ENCODE data around the gene HEYL.

The HEYL gene

DNA sequence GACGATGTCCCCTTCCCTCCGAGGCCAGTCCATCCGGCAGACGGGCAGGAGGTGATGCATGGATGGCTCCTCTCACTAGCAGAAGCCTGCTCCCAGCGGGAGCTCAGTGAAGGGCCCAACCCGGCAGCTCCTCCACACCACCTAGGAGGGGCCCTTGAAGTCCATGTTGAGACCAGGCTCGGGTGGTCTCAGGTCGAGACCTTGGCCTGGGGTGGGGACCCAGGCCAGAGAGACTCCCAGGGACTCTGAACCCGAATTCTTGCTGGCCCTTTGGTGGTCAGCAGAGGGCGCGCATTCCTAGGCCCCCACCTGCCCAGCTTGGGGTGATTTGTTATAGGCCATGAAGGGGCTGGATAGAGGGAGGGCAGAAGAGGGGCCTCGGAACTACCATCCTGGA, 33.1 kb upstream of the HEYL start:
- Histone ChIP-seq H3K4me3 (IDR thresholded peaks at IDR 0.05; ENCODE audit: insufficient read depth, low read depth, low read length) (peak overlapping the region; percentile 15), H3K36me3 (ENCODE audit: insufficient read depth) (no peaks in the 10 kb centered on the region), H3K79me2 (ENCODE audit: insufficient read depth, low read depth) (no peaks in the 10 kb centered on the region), H3K27me3 (ENCODE audit: insufficient read depth, low read depth) (peaks cover 7% of the 10 kb centered on the region), H3K9ac (no peak overlapping the region), H4K20me1 (ENCODE audit: insufficient read depth) (no peaks in the 10 kb centered on the region), H3K4me1 (ENCODE audit: low read depth, poor library complexity, severe bottlenecking) (no peaks in the 10 kb centered on the region), H2AFZ (ENCODE audit: low read depth) (peak overlapping the region; percentile 95; the same call in 1 of the 2 replicates), H3K27ac (no peak overlapping the region), H3K4me2 (peak overlapping the region; percentile 84; the same call in 1 of the 2 replicates)
- TF ChIP-seq, protein P1, sequence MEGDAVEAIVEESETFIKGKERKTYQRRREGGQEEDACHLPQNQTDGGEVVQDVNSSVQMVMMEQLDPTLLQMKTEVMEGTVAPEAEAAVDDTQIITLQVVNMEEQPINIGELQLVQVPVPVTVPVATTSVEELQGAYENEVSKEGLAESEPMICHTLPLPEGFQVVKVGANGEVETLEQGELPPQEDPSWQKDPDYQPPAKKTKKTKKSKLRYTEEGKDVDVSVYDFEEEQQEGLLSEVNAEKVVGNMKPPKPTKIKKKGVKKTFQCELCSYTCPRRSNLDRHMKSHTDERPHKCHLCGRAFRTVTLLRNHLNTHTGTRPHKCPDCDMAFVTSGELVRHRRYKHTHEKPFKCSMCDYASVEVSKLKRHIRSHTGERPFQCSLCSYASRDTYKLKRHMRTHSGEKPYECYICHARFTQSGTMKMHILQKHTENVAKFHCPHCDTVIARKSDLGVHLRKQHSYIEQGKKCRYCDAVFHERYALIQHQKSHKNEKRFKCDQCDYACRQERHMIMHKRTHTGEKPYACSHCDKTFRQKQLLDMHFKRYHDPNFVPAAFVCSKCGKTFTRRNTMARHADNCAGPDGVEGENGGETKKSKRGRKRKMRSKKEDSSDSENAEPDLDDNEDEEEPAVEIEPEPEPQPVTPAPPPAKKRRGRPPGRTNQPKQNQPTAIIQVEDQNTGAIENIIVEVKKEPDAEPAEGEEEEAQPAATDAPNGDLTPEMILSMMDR (conservative IDR thresholded peaks at IDR 0.05; ENCODE audit: low read depth, low read length): peak; percentile 65

GRCh38 chr1:39671793-39672550, 32.5 kb upstream of the HEYL start, which contains the start of gene NT5C1A:
Gene NT5C1A, minus strand, starts transcription at chr1:39672107. Its CDS starts 69 bp downstream, at chr1:39672038.
- H3K27me3 ChIP-seq (ENCODE audit: insufficient read depth, low read depth): peaks cover 7% of the 10 kb centered on the region
- no peak within 1 kb of the TSS for H3K27ac ChIP-seq
- H2AFZ ChIP-seq (ENCODE audit: low read depth): peak within 1 kb of the TSS; percentile 95
- peak within 1 kb of the TSS; percentile 63 for H3K4me3 ChIP-seq (IDR thresholded peaks at IDR 0.05; ENCODE audit: insufficient read depth, low read depth, low read length)
- peak within 1 kb of the TSS; percentile 20; the same call in 1 of the 2 replicates for H3K9ac ChIP-seq
- H4K20me1 ChIP-seq (ENCODE audit: insufficient read depth): no peaks in the 10 kb centered on the region
- no peaks in the 10 kb centered on the region for H3K36me3 ChIP-seq (ENCODE audit: insufficient read depth)
- TF ChIP-seq, protein P1 (conservative IDR thresholded peaks at IDR 0.05; ENCODE audit: low read depth, low read length): no peak
- H3K79me2 ChIP-seq (ENCODE audit: insufficient read depth, low read depth): no peaks in the 10 kb centered on the region
- H3K4me2 ChIP-seq: peak within 1 kb of the TSS; percentile 84
- H3K4me1 ChIP-seq (ENCODE audit: low read depth, poor library complexity, severe bottlenecking): no peaks in the 10 kb centered on the region

GRCh38 chr1:39671433-39671792, 32.0 kb upstream of the HEYL start:
- peak overlapping the region; percentile 20; the same call in 1 of the 2 replicates for H3K9ac ChIP-seq
- peak overlapping the region; percentile 95 for H2AFZ ChIP-seq (ENCODE audit: low read depth)
- H3K27ac ChIP-seq: no peak overlapping the region
- peaks cover 7% of the 10 kb centered on the region for H3K27me3 ChIP-seq (ENCODE audit: insufficient read depth, low read depth)
- TF ChIP-seq, protein P1 (conservative IDR thresholded peaks at IDR 0.05; ENCODE audit: low read depth, low read length): no peak
- no peaks in the 10 kb centered on the region for H3K4me1 ChIP-seq (ENCODE audit: low read depth, poor library complexity, severe bottlenecking)
- H3K4me2 ChIP-seq: peak overlapping the region; percentile 84
- no peaks in the 10 kb centered on the region for H4K20me1 ChIP-seq (ENCODE audit: insufficient read depth)
- H3K79me2 ChIP-seq (ENCODE audit: insufficient read depth, low read depth): no peaks in the 10 kb centered on the region
- H3K4me3 ChIP-seq (IDR thresholded peaks at IDR 0.05; ENCODE audit: insufficient read depth, low read depth, low read length): peak overlapping the region; percentile 15
- no peaks in the 10 kb centered on the region for H3K36me3 ChIP-seq (ENCODE audit: insufficient read depth)

GRCh38 chr1:39670689-39671088, 31.2 kb upstream of the HEYL start:
- Histone ChIP-seq H3K27me3 (ENCODE audit: insufficient read depth, low read depth) (peaks cover 7% of the 10 kb centered on the region), H3K27ac (no peak overlapping the region), H3K9ac (no peak overlapping the region), H3K4me1 (ENCODE audit: low read depth, poor library complexity, severe bottlenecking) (no peaks in the 10 kb centered on the region), H3K4me2 (no peak overlapping the region), H2AFZ (ENCODE audit: low read depth) (no peak overlapping the region), H4K20me1 (ENCODE audit: insufficient read depth) (no peaks in the 10 kb centered on the region), H3K79me2 (ENCODE audit: insufficient read depth, low read depth) (no peaks in the 10 kb centered on the region), H3K36me3 (ENCODE audit: insufficient read depth) (no peaks in the 10 kb centered on the region), H3K4me3 (IDR thresholded peaks at IDR 0.05; ENCODE audit: insufficient read depth, low read depth, low read length) (no peak overlapping the region)
- TF ChIP-seq, protein P1 (conservative IDR thresholded peaks at IDR 0.05; ENCODE audit: low read depth, low read length): no peak
